HG03135 (cell line): ENCODE measurements around the gene JAKMIP3.

Experiments used
- ATAC-seq: cut with Tn5 transposase; IDR thresholded peaks from one replicate; pipeline ENCODE4 v1.9.1; 2021; ENCODE audit warnings: mild to moderate bottlenecking, moderate library complexity; ENCODE audit not compliant: unreplicated experiment

Gene JAKMIP3

GRCh38 chr10:132097609-132098377 is 32.0 kb downstream of the JAKMIP3 start:
- no peak for ATAC-seq

GRCh38 chr10:132098539-132099388 is 33.0 kb downstream of the JAKMIP3 start:
- no peak for ATAC-seq

- ATAC-seq, result no peak
Observed at GRCh38 chr10:132099389-132100090, 33.8 kb downstream of the JAKMIP3 start.

- no peak for ATAC-seq
Observed at GRCh38 chr10:132100091-132100481, 34.3 kb downstream of the JAKMIP3 start.

- ATAC-seq, result no peak
Observed at GRCh38 chr10:132100556-132101349, 35.0 kb downstream of the JAKMIP3 start.

- no peak for ATAC-seq
Observed at GRCh38 chr10:132101529-132101928, 35.8 kb downstream of the JAKMIP3 start.

- ATAC-seq, result no peak
Observed at GRCh38 chr10:132102071-132102716, 36.4 kb downstream of the JAKMIP3 start.

- ATAC-seq, result no peak
Observed at GRCh38 chr10:132102717-132103110, 37.0 kb downstream of the JAKMIP3 start.

- ATAC-seq, result no peak
Observed at GRCh38 chr10:132103116-132103910, 37.6 kb downstream of the JAKMIP3 start.

GRCh38 chr10:132104062-132104461 is 38.3 kb downstream of the JAKMIP3 start:
- no peak for ATAC-seq

GRCh38 chr10:132104471-132105301 is 38.9 kb downstream of the JAKMIP3 start:
- ATAC-seq, result no peak

- no peak for ATAC-seq
Observed at GRCh38 chr10:132105302-132105995, 39.7 kb downstream of the JAKMIP3 start.

- ATAC-seq, result no peak
Observed at GRCh38 chr10:132106431-132106830, 40.7 kb downstream of the JAKMIP3 start.

- ATAC-seq, result no peak
Observed at GRCh38 chr10:132107186-132107948, 41.6 kb downstream of the JAKMIP3 start.

GRCh38 chr10:132107949-132108877 is 42.5 kb downstream of the JAKMIP3 start:
- no peak for ATAC-seq
